Measurements from ENCODE around the gene PTPRN. TPM values are rescaled to one million over a fixed set of nuclear protein-coding genes. Genes with fewer than 3 reads are reported as not detected.

The PTPRN gene
- total RNA-seq, 1 experiment from 2014 or later = not detected

DNA sequence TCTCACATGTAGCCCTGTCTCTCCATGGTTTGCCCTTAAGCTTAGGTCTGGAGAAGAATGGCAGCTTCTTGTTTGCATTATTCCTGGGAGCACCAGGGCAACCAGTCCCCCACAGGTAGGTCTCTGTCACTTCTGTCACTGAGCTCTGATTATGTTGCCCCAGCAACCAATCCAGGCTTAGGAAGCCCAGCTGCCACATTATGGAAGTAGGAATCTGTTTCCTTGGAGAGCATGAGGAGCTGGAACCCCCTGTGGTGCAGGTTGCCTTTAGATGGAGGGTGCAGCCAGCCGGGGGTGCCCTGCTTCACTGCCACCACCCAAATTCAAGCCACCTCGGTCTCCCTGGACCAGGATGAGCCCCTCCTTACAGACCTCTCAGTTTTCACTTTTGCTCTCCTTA is 18.5 kb upstream of the PTPRN start:
- no peak overlapping the region for H3K4me2 ChIP-seq (ENCODE audit: low read length)
- POLR2A ChIA-PET = no interaction called here
- no peak for DNase-seq (ENCODE audit: low read depth, low spot score)
- CTCF ChIA-PET = no interaction called here
- H3K27ac ChIP-seq (ENCODE audit: low read depth, low read length) = no peak overlapping the region
- no TSS peak for BruUV-seq (replicated peaks)
- ATAC-seq = no peak
- no peak overlapping the region for H2AFZ ChIP-seq (ENCODE audit: low read depth, low read length, poor library complexity, severe bottlenecking)
- RAD21 ChIA-PET (ENCODE audit: low non-redundant PET in 1 of 2, low total read pairs in 2 of 2, uncharacterized antibody in 2 of 2, unreplicated experiment in 2 of 2) = interaction anchor here in 1 of 2 experiments (0.6 kb wide), 1 partner anchor 9 kb away, joined by 3 read pairs; no protein-coding TSS in a partner anchor
- H3K4me3 ChIP-seq (replicated peaks in 1 of 2; ENCODE audit: low read depth in 1 of 2, low read length in 2 of 2) = no peak overlapping the region
- no peaks in the 10 kb centered on the region for H3K4me1 ChIP-seq (ENCODE audit: control insufficient read depth in 1 of 2, insufficient read depth in 2 of 2, low read length in 2 of 2)
- no peak for TF ChIP-seq POLR2A (IDR thresholded peaks at IDR 0.05; ENCODE audit: borderline replicate concordance, extremely low read depth, insufficient read depth, insufficient read length)
- TF ChIP-seq CEBPB (IDR thresholded peaks at IDR 0.05; ENCODE audit: low read depth) = no peak
- no peak for TF ChIP-seq ZNF274 (IDR thresholded peaks at IDR 0.05; ENCODE audit: low read depth, low read length)
- TF ChIP-seq EZH2phosphoT487 (IDR thresholded peaks at IDR 0.05; ENCODE audit: borderline replicate concordance) = no peak
- no peaks in the 10 kb centered on the region for H3K36me3 ChIP-seq (ENCODE audit: control insufficient read depth in 1 of 2, insufficient read depth in 2 of 2, low read length in 2 of 2)
- H3K27me3 ChIP-seq (ENCODE audit: insufficient read depth, low read length) = peaks cover 37% of the 10 kb centered on the region; the same call in 1 of the 2 replicates
- H3K9me2 ChIP-seq (ENCODE audit: insufficient read depth) = no peaks in the 10 kb centered on the region
- no peaks in the 10 kb centered on the region for H3K79me2 ChIP-seq (ENCODE audit: insufficient read depth, low read length)
- no peaks in the 10 kb centered on the region for H4K20me1 ChIP-seq (ENCODE audit: insufficient read depth)
- intact Hi-C loops (cut with micrococcal nuclease) = no loop called here
- no peaks in the 10 kb centered on the region for H3K9me3 ChIP-seq (ENCODE audit: control insufficient read depth in 1 of 2, insufficient read depth in 1 of 2, low read depth in 1 of 2, low read length in 2 of 2)
- no peak overlapping the region for H3K9ac ChIP-seq (ENCODE audit: low read length)

DNA sequence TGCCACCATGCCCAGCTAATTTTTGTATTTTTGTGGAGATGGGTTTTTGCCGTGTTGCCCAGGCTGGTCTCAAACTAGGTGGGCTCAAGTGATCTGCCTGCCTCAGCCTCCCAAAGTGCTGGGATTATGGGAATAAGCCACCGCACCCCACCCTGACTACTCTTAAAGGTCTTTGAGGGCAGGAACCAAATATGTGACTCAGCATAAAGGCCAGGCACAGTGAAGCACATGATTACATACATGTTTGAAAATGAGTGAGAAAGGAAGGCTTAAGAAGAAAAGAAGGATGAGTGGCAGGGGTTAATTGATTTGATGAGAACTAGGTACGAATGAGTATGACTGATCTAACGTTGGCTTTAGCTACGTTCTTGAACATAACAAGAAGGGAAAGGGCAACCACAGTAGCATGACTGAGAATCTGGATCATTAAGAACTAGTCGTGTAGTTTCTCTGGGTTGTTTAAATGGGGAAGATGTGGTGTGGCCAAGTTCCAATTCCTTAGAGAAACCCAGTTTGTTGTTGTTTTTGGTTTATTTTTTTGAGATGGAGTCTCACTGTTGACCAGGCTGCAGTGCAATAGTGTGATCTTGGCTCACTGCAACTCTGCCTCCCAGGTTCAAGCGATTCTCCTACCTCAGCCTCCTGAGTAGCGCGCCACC is 16.6 kb upstream of the PTPRN start:
- H3K9me2 ChIP-seq (ENCODE audit: insufficient read depth) = no peaks in the 10 kb centered on the region
- H3K79me2 ChIP-seq (ENCODE audit: insufficient read depth, low read length) = no peaks in the 10 kb centered on the region
- no peak for TF ChIP-seq ZFX (IDR thresholded peaks at IDR 0.05)
- TF ChIP-seq RAD21 (IDR thresholded peaks at IDR 0.05; ENCODE audit: low read depth) = no peak
- TF ChIP-seq, protein P1, sequence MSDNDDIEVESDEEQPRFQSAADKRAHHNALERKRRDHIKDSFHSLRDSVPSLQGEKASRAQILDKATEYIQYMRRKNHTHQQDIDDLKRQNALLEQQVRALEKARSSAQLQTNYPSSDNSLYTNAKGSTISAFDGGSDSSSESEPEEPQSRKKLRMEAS (IDR thresholded peaks at IDR 0.05) = no peak
- H3K27ac ChIP-seq (ENCODE audit: low read depth, low read length) = no peak overlapping the region
- ATAC-seq (no peak), DNase-seq (ENCODE audit: low read depth, low spot score) (no peak)
- no peaks in the 10 kb centered on the region for H3K9me3 ChIP-seq (ENCODE audit: control insufficient read depth in 1 of 2, insufficient read depth in 1 of 2, low read depth in 1 of 2, low read length in 2 of 2)
- intact Hi-C loops (cut with micrococcal nuclease) = no loop called here
- CTCF ChIA-PET = no interaction called here
- H2AFZ ChIP-seq (ENCODE audit: low read depth, low read length, poor library complexity, severe bottlenecking) = no peak overlapping the region
- no peaks in the 10 kb centered on the region for H4K20me1 ChIP-seq (ENCODE audit: insufficient read depth)
- no peaks in the 10 kb centered on the region for H3K36me3 ChIP-seq (ENCODE audit: control insufficient read depth in 1 of 2, insufficient read depth in 2 of 2, low read length in 2 of 2)
- H3K4me2 ChIP-seq (ENCODE audit: low read length) = no peak overlapping the region
- H3K4me1 ChIP-seq (ENCODE audit: control insufficient read depth in 1 of 2, insufficient read depth in 2 of 2, low read length in 2 of 2) = no peaks in the 10 kb centered on the region
- POLR2A ChIA-PET = no interaction called here
- peaks cover 49% of the 10 kb centered on the region; the same call in 1 of the 2 replicates for H3K27me3 ChIP-seq (ENCODE audit: insufficient read depth, low read length)
- H3K4me3 ChIP-seq (replicated peaks in 1 of 2; ENCODE audit: low read depth in 1 of 2, low read length in 2 of 2) = no peak overlapping the region
- H3K9ac ChIP-seq (ENCODE audit: low read length) = no peak overlapping the region
- RAD21 ChIA-PET (ENCODE audit: low non-redundant PET in 1 of 2, low total read pairs in 2 of 2, uncharacterized antibody in 2 of 2, unreplicated experiment in 2 of 2) = no interaction called here
- no TSS peak for BruUV-seq (replicated peaks)

All from HCT116 (cell line).